Activated CD4-positive, alpha-beta memory T cell treated with anti-CD3 and anti-CD28 coated beads for 36 hours (primary cell): Measurements from ENCODE around the gene RBBP5. TPM values are rescaled to one million over a fixed set of nuclear protein-coding genes. Genes with fewer than 3 reads are reported as not detected.
"Not testable (repeated sequence)": the region's sequence is repeated elsewhere in the genome, so short reads cannot be mapped to it uniquely, and the experiment has no call there.

Source experiments
- CTCF ChIA-PET: fragments of 350-600 bp; sonication (Branson Sonifier 250); formaldehyde crosslinking; loops from one replicate; lab custom pipeline; 2021; ENCODE audit warnings: antibody characterized with exemption, inconsistent platforms; lab: Charles Lee
- POLR2A ChIA-PET: fragments of 350-600 bp; sonication (Branson Sonifier 250); formaldehyde crosslinking; loops from one replicate; lab custom pipeline; 2021; ENCODE audit warnings: antibody characterized with exemption; lab: Charles Lee
- DNase-seq: peaks from one replicate; pipeline ENCODE4 v3.0.0-alpha.2; 2020
- H3K27ac Mint-ChIP-seq: one replicate; pipeline ENCODE4 v1.8.0; 2021; ENCODE audit warnings: mixed read lengths
- H3K27me3 Mint-ChIP-seq: one replicate; pipeline ENCODE4 v1.8.0; 2021; ENCODE audit warnings: mixed read lengths
- H3K36me3 Mint-ChIP-seq: one replicate; pipeline ENCODE4 v1.8.0; 2021; ENCODE audit warnings: mixed read lengths
- H3K4me1 Mint-ChIP-seq: one replicate; pipeline ENCODE4 v1.8.0; 2021; ENCODE audit warnings: low read depth, mixed read lengths
- H3K4me3 Mint-ChIP-seq: one replicate; pipeline ENCODE4 v1.8.0; 2021; ENCODE audit warnings: mild to moderate bottlenecking, mixed read lengths
- H3K9me3 Mint-ChIP-seq: one replicate; pipeline ENCODE4 v1.8.0; 2021; ENCODE audit warnings: mixed read lengths
- intact Hi-C: fragments of 100-400 bp; cut with micrococcal nuclease; formaldehyde crosslinking; loops from one replicate; pipeline ENCODE4 v1.15.1; 2023
- total RNA-seq, 2 experiments: library from RNA; stranded (reverse); gene quantifications; one replicate each; pipeline ENCODE4 v1.2.3, GENCODE V29; 2021

RBBP5 gene
- total RNA-seq = 10 to 100 TPM; 23.5 to 25.9 TPM

DNA sequence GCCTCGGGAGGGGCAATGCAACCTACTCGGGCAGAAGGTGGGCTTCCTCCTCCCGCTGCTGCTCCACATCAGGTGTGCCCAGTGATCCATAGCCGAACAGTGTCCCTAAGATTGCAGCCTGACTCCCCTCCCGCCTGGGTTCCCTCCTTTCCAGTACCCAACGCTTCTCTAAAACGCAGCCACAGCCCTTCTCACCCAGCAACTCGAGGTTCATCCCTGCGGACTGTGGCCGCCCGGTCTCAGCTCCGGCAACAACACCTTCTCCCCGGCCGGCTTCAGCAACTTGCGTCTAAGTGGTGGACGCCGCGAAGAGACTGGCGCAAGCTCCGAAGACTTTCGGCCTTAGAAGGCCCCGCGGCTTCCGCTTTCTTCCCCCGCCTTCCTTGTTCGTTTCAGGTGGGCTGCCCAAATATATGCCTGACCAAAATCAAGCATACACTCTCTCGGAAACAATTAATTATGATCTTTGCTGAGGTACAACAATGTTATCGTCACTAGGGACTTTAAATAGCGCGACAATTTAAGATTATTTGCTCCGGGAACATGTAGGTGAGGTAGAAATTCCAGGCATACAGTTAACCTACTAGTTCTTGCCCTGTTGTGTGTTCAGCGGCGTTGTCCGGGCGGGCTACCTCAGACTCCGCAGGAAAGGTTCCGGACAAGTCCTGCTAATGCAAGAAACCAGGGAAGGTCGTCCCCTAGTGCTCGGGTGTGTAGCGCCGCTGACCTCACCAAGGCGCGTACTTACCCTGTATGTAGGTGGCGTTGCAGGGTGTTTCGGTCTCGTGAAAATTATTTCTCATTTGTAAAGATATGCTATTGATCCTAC, at the start of gene RBBP5:
Gene RBBP5, minus strand, starts transcription at position 319 of the 829 bp plus-strand sequence. Its CDS starts 105 bp downstream, at position 214.
- peak within 1 kb of the TSS; percentile 98 for H3K4me3 Mint-ChIP-seq
- ChIA-PET CTCF (interaction anchor here (0.6 to 4.4 kb wide), 17 partner anchors 9 to 1338 kb away, joined by 3 to 43 read pairs (median 4); no protein-coding TSS in a partner anchor), POLR2A (interaction anchor here (0.9 to 1.3 kb wide), 7 partner anchors 10 to 166 kb away, joined by 3 to 4 read pairs (median 4); partner anchors contain the start of genes DSTYK and TMCC2)
- DNase-seq = peak; percentile 97
- no peaks in the 10 kb centered on the region for H3K27me3 Mint-ChIP-seq
- no peaks in the 10 kb centered on the region for H3K9me3 Mint-ChIP-seq
- intact Hi-C loops = loop anchor here (1.0 to 10.0 kb wide), 10 partner anchors 19 to 1257 kb away; partner anchors contain the start of genes DSTYK, ELK4, NUCKS1 and RAB29
- peak within 1 kb of the TSS; percentile 98 for H3K27ac Mint-ChIP-seq
- H3K36me3 Mint-ChIP-seq = peaks cover 6% of the 10 kb centered on the region
- H3K4me1 Mint-ChIP-seq = peaks cover 34% of the 10 kb centered on the region

DNA sequence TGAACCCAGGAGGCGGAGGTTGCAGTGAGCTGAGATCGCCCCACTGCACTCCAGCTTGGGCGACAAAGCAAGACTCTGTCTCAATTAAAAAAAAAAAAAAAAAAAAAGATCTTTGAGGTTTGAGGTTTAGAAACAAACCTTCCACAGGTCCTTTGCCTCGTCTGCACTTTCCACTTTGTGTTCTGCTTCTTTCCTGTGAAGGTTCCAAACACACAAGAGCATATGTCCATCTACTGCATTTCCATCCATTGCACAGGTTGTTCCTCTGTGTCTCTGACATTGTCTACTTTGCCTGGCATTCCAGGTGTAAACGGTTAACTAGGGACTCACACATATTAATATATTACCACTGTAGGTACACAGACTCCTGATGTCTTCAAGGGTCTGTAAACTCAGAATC, 49.6 kb upstream of the RBBP5 start:
- no peak overlapping the region for H3K4me3 Mint-ChIP-seq
- peaks cover 17% of the 10 kb centered on the region for H3K36me3 Mint-ChIP-seq
- CTCF ChIA-PET = interaction anchor here (2.9 kb wide), 2 partner anchors 59 to 84 kb away, joined by 9 to 12 read pairs; no protein-coding TSS in a partner anchor
- no peak overlapping the region for H3K27ac Mint-ChIP-seq
- POLR2A ChIA-PET = interaction anchor here (0.6 kb wide), 1 partner anchor 48 kb away, joined by 4 read pairs; no protein-coding TSS in a partner anchor
- no peaks in the 10 kb centered on the region for H3K9me3 Mint-ChIP-seq
- intact Hi-C loops = loop anchor here (5.0 kb wide), 2 partner anchors 41 to 49 kb away; partner anchors contain the start of genes DSTYK and RBBP5
- H3K4me1 Mint-ChIP-seq = peaks cover 24% of the 10 kb centered on the region
- peak; percentile 13 for DNase-seq
- H3K27me3 Mint-ChIP-seq = no peaks in the 10 kb centered on the region

- Mint-ChIP-seq H3K27ac (no peak overlapping the region), H3K4me1 (peaks cover 22% of the 10 kb centered on the region), H3K27me3 (no peaks in the 10 kb centered on the region), H3K4me3 (no peak overlapping the region), H3K36me3 (peaks cover 17% of the 10 kb centered on the region), H3K9me3 (no peaks in the 10 kb centered on the region)
- ChIA-PET CTCF (interaction anchor here (0.6 to 2.9 kb wide), 4 partner anchors 29 to 155 kb away, joined by 3 to 12 read pairs (median 6); no protein-coding TSS in a partner anchor), POLR2A (interaction anchor here (0.6 kb wide), 1 partner anchor 47 kb away, joined by 4 read pairs; no protein-coding TSS in a partner anchor)
- intact Hi-C loops = loop anchor here (5.0 kb wide), 2 partner anchors 42 to 48 kb away; partner anchors contain the start of genes DSTYK and RBBP5
- no peak for DNase-seq
Observed at GRCh38 chr1:205170532-205171269, 48.9 kb upstream of the RBBP5 start.

DNA sequence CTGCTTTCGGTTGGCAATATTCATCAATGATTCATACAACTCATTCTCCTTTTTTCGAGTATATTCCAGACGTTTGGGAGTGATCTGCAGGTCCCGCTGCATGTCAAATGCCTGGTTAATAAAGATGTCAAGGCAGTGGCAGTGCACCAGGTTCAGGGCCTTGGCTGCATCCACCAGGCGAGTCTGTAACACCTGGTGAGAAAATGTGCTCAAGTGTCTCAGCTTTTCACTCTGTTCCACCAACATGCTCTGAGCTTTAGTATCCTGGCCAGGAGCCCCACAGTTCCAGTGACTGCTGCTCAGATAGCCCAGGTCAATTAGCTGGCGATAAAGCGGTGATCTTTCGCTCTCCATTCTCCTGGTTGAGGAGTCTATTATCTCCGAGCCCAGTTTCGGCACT, 47.5 kb upstream of the RBBP5 start:
- Mint-ChIP-seq H3K4me3 (no peak overlapping the region), H3K9me3 (no peaks in the 10 kb centered on the region), H3K27me3 (no peaks in the 10 kb centered on the region), H3K36me3 (peaks cover 20% of the 10 kb centered on the region), H3K4me1 (peaks cover 20% of the 10 kb centered on the region), H3K27ac (no peak overlapping the region)
- no peak for DNase-seq
- CTCF ChIA-PET = interaction anchor here (1.5 kb wide), 1 partner anchor 10 kb away, joined by 3 read pairs; no protein-coding TSS in a partner anchor
- POLR2A ChIA-PET = no interaction called here
- intact Hi-C loops = no loop called here

DNA sequence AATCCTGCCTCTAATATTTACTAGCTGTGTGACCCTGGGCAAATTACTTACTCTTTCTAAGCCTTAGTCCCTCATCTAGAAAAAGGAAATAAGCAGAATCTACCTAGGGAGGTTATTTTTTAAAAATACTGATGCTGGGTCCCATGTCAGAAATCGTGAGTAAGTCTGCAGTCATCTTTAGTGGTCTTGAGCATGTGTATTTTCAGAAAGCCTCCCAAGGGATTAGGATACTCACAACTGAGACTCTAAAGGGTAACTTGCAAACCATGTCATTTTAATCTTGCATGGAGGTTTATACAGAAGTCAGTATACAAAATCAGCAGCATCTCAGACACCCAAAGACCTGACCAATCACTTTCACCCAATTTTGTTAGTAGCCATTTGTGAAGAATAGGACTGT, 46.5 kb upstream of the RBBP5 start:
- Mint-ChIP-seq H3K9me3 (no peaks in the 10 kb centered on the region), H3K36me3 (peaks cover 28% of the 10 kb centered on the region), H3K27me3 (no peaks in the 10 kb centered on the region), H3K4me3 (no peak overlapping the region), H3K27ac (no peak overlapping the region), H3K4me1 (peaks cover 20% of the 10 kb centered on the region)
- POLR2A ChIA-PET = no interaction called here
- intact Hi-C loops = no loop called here
- DNase-seq = no peak
- CTCF ChIA-PET = interaction anchor here (1.5 kb wide), 1 partner anchor 9 kb away, joined by 3 read pairs; no protein-coding TSS in a partner anchor

GRCh38 chr1:205162301-205162700, 40.5 kb upstream of the RBBP5 start:
- no peak overlapping the region for H3K4me3 Mint-ChIP-seq
- ChIA-PET POLR2A (no interaction called here), CTCF (interaction anchor here (1.6 to 1.7 kb wide), 2 partner anchors 18 to 21 kb away, joined by 5 to 9 read pairs; no protein-coding TSS in a partner anchor)
- H3K27me3 Mint-ChIP-seq = no peaks in the 10 kb centered on the region
- H3K4me1 Mint-ChIP-seq = no peaks in the 10 kb centered on the region
- intact Hi-C loops = no loop called here
- no peak overlapping the region for H3K27ac Mint-ChIP-seq
- peaks cover 58% of the 10 kb centered on the region for H3K36me3 Mint-ChIP-seq
- H3K9me3 Mint-ChIP-seq = no peaks in the 10 kb centered on the region
- no peak for DNase-seq

DNA sequence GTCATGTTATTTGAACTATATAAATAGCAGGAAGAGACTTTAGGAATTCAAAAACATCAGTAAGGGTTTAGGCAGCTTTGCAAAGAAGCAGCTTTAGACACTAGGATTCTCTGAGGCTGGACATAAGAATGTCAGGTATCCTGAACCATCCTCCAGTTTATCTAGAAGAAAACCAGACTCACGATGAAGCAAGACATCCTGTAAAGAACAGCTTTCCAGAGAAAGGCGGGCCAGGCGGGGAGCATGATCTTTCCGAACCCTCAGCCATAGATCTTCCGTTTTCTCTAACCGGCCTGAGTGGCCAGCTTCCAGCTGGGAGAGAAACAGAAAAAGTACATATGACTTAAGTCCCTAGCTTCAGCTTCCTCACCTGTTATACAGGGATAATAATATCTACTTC, 39.3 kb upstream of the RBBP5 start:
- intact Hi-C loops = no loop called here
- Mint-ChIP-seq H3K27me3 (no peaks in the 10 kb centered on the region), H3K9me3 (peaks cover 12% of the 10 kb centered on the region), H3K4me3 (no peak overlapping the region), H3K36me3 (peaks cover 70% of the 10 kb centered on the region), H3K4me1 (no peaks in the 10 kb centered on the region), H3K27ac (no peak overlapping the region)
- ChIA-PET CTCF (no interaction called here), POLR2A (no interaction called here)
- DNase-seq = no peak

DNA sequence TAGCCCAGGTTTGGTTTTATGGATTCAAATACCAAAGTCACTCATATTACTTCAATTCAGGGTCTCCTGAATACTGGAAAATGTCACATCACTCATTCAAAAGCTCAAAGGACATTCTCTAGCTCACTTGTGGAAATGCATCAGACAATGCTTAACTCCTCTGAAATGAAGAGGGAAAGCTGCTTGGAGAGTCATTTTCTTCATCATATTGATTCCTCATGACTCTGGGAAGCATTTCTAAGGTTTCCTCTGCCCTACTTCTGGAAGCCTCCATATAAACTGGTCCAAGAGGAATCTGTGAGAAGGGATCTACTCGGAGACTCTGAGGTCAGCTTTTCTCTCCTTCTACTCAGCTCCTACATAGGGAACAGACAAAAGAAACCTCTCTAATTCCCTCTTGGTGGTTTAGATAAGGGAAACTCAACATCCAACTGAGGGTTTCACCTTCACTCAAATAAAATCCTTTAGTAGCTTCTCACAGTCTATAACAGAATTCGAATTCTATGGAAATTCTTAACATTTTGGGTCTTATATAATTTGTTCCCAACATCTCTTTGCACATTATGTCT, 36.4 kb upstream of the RBBP5 start:
- H3K4me1 Mint-ChIP-seq = no peaks in the 10 kb centered on the region
- peaks cover 15% of the 10 kb centered on the region for H3K9me3 Mint-ChIP-seq
- DNase-seq = no peak
- intact Hi-C loops = no loop called here
- ChIA-PET CTCF (interaction anchor here (1.1 to 2.9 kb wide), 6 partner anchors 11 to 98 kb away, joined by 3 to 13 read pairs (median 4); no protein-coding TSS in a partner anchor), POLR2A (interaction anchor here (0.7 to 0.9 kb wide), 2 partner anchors 71 to 929 kb away, joined by 3 to 4 read pairs; no protein-coding TSS in a partner anchor)
- no peak overlapping the region for H3K4me3 Mint-ChIP-seq
- no peaks in the 10 kb centered on the region for H3K27me3 Mint-ChIP-seq
- H3K36me3 Mint-ChIP-seq = peaks cover 77% of the 10 kb centered on the region
- no peak overlapping the region for H3K27ac Mint-ChIP-seq

DNA sequence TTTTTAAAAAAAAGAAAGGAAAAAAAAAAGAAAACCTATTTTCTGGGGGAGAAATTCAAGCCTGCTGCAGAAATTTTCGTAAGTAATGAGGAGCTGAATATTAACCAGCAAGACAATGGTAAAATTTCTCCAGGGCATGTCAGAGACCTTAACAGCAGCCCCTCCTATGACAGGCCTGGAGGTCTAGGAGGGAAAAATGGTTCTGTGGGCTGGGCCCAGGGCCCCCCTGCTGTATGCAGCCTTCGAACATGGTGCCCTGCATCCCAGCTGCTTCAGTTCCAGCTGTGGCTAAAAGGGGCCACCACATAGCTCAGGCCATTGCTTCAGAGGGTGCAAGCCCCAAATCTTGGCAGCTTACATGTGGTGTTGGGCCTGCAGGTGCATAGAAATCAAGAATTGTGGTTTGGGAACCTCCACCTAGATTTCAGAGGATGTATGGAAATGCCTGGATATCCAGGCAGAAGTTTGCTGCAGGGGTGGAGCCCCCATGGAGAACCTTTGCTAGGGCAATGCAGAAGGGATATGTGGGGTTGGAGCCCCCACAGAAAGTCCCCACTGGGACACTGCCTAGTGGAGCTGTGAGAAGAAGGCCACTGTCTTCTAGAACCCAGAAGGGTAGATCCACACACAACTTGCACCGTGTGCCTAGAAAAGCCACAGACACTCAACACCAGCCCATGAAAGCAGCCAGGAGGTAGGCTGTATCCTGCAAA, 34.0 kb upstream of the RBBP5 start:
- intact Hi-C loops, H3K4me3 Mint-ChIP-seq, H3K27ac Mint-ChIP-seq, H3K27me3 Mint-ChIP-seq, DNase-seq, H3K4me1 Mint-ChIP-seq, POLR2A ChIA-PET: not testable (repeated sequence)
- CTCF ChIA-PET = interaction anchor here (0.5 to 0.7 kb wide), 2 partner anchors 14 to 900 kb away, joined by 3 to 5 read pairs; no protein-coding TSS in a partner anchor
- Mint-ChIP-seq H3K9me3 (peaks cover 15% of the 10 kb centered on the region), H3K36me3 (peaks cover 64% of the 10 kb centered on the region)

DNA sequence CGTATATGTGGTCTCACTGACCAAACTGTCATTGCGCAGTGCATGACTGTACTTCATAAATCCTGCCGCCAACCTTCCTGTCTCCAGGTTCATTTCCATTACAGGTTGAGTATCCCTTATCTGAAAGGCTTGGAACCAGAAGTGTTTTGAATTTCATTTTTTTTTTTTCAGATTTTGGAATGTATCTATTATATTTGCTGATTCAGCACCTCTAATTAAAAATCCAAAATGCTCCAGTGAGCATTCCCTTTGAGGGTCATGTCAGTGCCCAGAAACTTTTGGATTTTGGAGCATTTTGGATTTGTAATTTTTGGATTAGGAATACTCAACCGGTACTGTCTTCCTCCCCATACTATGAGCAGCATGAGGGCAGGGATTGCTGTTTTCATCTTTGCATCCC, 30.7 kb upstream of the RBBP5 start:
- peaks cover 15% of the 10 kb centered on the region for H3K9me3 Mint-ChIP-seq
- H3K4me3 Mint-ChIP-seq = no peak overlapping the region
- ChIA-PET POLR2A (no interaction called here), CTCF (interaction anchor here (3.0 kb wide), 1 partner anchor 11 kb away, joined by 29 read pairs; no protein-coding TSS in a partner anchor)
- peaks cover 42% of the 10 kb centered on the region for H3K36me3 Mint-ChIP-seq
- no peaks in the 10 kb centered on the region for H3K4me1 Mint-ChIP-seq
- intact Hi-C loops = no loop called here
- no peak overlapping the region for H3K27ac Mint-ChIP-seq
- DNase-seq = no peak
- no peaks in the 10 kb centered on the region for H3K27me3 Mint-ChIP-seq
